GM12892 (cell line): ENCODE data around the gene DNTT.

Source experiments
- POLR2A ChIP-seq: IDR thresholded peaks from 2 replicates; pipeline ENCODE4 v1.6.1; 2011; ENCODE audit warnings: low read depth, low read length, control low read depth
- POLR2AphosphoS5 ChIP-seq: IDR thresholded peaks from 2 replicates; pipeline ENCODE4 v1.6.1; 2011; ENCODE audit warnings: low read depth, low read length, control low read depth
- TAF1 ChIP-seq: IDR thresholded peaks from 2 replicates; pipeline ENCODE4 v1.6.1; 2011; ENCODE audit warnings: low read depth, mild to moderate bottlenecking, control low read depth, low read length, borderline replicate concordance

DNA sequence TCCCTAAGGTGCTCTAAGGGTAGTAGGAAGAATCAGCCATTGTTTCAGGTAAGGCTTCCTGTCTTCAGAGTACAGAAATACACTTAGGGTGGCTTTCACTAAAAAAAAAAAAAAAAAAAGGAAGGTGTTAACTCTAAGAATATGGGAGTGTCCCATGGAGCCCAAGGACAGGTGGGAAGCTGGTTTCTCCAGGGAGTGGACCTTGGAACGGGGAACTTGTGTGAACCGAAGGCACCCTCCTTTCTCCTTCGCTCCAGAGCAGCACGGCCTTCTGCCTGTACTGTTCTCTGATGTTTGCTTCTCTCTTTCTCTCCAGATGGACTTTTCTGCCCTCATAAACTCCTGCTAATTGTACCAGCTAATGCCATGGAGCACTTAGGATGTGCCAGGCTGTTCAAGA is 48.3 kb downstream of the DNTT start:
- TF ChIP-seq POLR2A (no peak), POLR2AphosphoS5 (no peak), TAF1 (no peak)
